Inflammatory macrophage treated with lipopolysaccharide for 4 hours (primary cell): ENCODE results near the gene STARD3.
"Not testable (repeated sequence)": the region's sequence is repeated elsewhere in the genome, so short reads cannot be mapped to it uniquely, and the experiment has no call there.

ENCODE experiments used
- DNase-seq: peaks from one replicate; pipeline ENCODE4 v3.0.0-alpha.2; 2020

Gene STARD3

DNA sequence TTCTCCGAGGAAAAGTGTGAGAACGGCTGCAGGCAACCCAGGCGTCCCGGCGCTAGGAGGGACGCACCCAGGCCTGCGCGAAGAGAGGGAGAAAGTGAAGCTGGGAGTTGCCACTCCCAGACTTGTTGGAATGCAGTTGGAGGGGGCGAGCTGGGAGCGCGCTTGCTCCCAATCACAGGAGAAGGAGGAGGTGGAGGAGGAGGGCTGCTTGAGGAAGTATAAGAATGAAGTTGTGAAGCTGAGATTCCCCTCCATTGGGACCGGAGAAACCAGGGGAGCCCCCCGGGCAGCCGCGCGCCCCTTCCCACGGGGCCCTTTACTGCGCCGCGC, 62.8 kb downstream of the STARD3 start, which contains the start of gene ERBB2:
ERBB2 (plus strand) TSS at position 247 of the 330 bp plus-strand sequence. CDS start 175 bp downstream, outside the sequence.
- peak; percentile 24 for DNase-seq

DNA sequence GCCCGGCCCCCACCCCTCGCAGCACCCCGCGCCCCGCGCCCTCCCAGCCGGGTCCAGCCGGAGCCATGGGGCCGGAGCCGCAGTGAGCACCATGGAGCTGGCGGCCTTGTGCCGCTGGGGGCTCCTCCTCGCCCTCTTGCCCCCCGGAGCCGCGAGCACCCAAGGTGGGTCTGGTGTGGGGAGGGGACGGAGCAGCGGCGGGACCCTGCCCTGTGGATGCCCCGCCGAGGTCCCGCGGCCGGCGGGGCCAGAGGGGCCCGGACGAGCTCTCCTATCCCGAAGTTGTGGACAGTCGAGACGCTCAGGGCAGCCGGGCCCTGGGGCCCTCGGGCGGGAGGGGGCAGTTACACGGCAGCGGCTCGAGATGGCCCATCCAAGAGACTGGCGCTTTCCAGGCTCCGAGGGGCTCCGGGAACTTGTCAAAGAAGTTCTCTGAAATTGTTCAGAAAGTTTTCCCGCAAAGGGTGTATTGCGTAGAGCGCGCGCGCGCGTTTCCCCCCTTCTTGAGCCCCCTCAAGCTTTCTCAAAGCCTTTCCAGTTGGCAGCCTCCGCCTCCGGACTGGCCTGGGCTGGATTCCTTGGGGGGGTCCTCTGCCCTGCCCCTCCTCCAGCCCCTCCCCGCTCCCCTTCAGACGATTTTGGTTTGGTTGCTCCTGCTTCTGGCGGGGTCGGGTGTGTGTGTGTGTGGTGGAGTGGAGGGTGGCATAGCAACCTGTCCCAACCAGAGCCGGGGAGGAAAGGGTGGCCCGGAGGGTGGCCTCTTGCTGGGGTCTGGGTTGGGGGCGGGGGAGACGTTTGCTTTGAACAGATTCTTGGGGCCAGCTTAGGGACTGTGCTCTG, 63.4 kb downstream of the STARD3 start:
- no peak for DNase-seq

DNA sequence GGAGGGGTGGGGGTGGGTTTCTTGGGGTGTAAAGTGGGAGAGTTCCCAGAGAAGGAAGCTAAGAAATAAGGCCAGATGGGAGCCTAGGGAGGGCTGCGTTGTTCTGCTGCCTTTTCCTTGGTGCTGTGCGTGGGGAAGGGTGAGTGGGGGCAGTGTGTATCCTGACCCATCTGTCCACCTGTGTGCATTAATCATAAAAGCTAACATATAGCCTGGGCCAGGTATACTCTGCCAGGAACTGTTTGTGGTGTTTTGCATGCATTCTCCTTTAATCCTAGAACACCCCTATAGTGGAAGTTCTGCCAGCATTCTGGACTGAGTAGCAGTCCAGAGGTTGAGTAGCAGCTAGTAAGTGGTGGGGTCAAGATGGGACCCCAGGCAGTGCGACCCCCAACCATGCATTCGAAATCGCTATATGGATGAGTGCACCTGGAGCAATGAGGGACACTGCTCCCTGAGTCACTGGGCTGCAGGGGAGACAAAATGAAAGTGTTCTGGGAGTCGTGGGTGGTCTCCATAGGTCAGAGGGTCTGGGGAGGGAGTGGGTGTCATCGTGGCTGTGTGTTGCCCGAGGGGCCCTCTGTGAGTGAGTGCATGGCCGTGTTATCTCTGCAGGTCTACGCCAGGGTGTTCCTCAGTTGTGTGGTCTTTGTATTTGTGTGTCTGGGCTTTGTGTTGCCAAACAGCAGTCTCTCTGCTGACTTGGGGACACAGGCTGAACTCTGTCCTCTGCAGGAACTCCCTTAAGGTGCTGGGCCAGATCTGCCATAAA, 64.3 kb downstream of the STARD3 start:
- no peak for DNase-seq

DNA sequence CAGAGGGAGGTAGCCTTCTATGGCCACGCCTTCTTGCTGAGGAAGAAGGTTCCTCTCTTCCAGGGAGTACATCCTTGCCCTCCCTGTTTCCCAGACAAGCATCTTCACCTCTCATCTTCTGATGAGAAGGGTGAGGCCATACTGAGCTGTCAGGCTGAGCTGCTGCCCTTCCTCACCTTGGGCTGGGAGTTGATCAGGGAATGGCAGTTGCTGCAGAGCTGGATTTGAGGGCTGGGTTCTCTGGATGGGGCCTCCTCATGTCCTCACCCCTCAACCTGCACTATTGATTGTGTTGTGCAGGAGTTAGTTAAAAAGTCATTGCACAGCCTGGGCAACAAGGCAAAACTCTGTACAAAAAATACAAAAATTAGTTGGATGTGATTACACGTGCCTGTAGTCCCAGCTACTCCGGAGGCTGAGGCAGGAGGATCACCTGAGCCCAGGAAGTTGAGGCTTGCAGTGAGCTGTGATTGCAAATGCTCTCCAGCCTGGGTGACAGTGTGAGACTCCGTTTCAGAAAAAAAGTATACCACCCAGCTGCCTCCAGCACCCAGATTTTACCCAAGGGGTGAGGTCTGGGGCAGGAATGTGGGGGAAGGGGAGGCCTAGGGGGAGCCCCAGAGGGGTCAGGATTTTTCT, 65.0 kb downstream of the STARD3 start:
- DNase-seq: no peak

DNA sequence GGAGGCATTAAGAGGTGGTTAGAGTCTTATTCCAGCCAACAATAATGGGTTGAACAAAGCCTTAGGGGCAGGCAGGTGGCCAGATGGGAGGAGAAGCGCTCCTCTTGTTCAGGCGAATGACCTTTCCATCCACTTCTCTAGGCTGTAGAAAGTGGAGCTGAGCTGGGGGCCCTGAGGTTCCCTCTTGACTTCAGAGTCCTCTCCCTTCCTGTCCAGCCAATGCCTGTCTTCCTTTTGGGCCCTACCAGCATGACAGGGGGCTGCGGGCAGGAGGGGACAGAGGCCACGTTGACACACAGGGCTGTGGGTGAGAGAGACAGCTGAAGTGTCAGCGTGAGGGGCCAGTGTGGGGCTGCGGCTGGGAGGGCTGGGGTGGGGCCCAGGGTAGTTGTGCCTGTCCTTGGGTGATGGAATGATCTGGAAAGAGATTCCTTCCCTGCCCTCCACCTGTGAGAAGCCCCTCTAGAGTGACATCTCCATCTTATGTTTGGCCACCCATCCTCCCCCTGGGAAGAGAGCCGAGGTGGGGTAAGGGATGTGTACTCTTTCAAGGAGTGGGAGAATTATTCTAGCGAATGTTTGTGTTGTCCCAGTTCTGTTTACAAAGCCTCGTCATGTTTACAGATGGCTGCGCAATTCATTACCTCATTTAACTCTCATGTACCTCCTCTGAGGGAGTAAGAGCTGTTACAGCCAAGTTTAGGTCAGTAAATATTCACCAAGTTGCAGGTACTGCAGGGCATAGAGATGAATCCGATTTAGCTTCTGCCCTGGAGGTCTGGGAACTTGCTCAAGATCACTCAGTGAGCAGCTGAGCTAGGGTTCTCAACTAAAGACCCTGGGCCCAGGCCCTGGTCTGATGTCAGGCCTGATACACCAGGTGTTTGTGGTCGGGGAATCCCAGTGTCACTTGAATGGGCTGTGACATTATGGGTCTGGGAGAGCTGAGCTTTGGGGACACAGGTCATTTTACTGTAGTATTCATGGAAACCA, 66.3 kb downstream of the STARD3 start:
- DNase-seq: no peak

DNA sequence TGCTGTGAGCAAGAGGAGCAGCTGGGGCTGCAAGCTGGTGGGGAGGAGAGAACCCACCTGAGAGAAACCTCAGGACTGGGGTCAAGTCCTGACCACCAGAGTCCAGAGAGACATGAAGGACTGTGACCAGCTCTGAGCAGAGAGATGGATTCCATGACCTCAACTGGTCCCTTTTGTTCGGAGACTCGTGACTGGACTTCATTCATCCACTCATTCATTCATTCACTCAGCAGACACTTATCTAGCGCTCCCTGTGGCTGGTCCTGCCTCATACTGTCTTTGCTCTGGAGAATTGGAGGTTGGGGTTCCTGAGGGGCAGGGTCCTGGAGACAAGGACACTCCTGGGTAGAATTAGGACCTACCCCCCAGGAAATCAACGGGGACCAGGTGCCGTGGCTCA, 67.0 kb downstream of the STARD3 start:
- DNase-seq: no peak

DNA sequence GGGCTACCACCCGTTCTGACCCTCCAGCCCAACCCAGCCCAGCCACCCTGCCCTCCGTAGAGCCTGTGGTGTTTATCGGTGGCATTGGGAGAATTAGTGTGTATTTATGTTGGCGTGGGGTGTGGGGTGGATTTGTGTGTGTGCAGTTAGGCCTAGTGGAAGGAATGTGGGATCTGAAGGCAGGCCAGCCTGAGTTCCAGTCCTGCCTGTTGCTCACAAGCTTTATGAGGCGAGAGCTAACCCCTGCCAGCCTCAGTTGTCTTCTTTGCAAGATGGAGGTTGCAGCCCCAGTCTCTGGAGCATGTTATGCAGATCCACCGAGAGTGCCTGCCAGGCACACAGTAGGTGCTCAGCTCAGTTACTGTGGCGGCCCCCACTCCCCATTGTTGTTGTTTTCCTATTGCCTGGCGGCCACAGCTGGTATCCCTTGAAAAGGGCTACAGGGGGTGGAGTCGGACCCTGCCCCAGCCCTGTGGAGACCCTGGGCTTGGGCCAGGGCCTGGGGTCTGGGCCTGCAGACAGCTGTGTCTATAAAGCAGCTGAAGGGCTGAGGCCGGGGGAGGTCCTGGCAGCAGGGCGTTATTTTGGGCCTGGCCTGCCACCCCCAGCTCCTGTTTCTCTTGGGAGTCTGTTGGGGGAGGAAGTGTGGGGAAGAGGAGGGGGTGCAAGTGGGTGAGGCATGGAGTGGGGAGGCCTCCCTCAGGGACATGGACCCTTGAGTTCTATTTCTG, 68.0 kb downstream of the STARD3 start:
- no peak for DNase-seq

DNA sequence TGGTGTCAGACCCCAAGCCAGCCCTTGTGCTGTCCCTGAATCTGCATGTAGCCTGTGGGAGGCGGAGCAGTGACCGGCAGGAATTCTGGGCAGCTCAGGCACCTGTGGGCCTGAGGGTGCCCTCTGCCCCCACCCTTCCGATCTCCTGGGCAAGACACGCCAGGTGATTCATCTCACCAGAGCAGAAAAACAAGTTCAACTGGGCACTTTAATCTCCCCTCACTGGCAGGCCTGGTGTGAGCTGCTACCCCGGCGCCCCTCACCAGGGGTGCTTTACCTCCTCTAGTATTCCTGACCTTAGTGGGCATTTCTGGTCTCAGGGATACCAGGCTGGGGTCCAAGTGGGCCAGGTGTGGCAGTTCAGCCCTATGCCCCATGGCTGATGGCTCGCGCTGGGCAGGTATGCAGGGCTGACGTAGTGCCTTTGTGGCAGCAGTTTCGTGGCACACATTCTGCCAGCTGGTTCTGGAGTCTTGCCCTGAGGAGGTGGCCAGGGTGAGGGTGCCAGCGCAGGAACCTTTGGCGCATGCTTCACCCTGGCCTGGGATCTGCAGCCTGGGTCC, 68.9 kb downstream of the STARD3 start:
- DNase-seq: no peak

DNA sequence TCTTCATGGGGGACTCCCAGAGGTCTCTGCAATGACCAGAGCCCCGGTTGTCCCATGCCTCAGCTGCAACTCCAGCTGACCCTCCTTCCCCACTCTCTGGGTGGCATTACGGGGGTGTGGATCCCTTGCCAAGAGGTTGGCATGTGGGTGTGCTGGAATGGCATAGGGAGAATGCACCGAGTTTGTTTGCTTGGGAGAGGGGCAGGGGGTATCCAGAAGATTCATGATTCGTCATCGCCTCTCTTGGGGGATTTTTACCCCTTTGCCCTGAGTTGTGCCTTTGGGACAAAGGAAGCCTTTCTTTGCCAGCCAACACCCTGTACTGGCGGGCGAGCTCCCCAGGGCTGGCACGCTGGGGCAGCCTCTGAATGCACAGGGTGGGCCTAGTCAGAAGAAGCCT, 69.4 kb downstream of the STARD3 start:
- DNase-seq: no peak

DNA sequence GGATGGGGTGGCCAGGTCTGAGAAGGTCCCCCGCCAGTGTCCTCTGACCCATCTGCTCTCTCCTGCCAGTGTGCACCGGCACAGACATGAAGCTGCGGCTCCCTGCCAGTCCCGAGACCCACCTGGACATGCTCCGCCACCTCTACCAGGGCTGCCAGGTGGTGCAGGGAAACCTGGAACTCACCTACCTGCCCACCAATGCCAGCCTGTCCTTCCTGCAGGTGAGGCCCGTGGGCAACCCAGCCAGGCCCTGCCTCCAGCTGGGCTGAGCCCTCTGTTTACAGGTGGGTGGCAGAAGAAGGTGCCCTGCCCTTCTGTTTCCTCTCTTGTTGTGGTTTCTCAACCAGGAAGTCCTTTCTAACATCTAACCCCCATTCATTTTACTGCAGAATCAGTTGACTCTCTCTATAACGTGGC, 70.0 kb downstream of the STARD3 start:
- no peak for DNase-seq

DNA sequence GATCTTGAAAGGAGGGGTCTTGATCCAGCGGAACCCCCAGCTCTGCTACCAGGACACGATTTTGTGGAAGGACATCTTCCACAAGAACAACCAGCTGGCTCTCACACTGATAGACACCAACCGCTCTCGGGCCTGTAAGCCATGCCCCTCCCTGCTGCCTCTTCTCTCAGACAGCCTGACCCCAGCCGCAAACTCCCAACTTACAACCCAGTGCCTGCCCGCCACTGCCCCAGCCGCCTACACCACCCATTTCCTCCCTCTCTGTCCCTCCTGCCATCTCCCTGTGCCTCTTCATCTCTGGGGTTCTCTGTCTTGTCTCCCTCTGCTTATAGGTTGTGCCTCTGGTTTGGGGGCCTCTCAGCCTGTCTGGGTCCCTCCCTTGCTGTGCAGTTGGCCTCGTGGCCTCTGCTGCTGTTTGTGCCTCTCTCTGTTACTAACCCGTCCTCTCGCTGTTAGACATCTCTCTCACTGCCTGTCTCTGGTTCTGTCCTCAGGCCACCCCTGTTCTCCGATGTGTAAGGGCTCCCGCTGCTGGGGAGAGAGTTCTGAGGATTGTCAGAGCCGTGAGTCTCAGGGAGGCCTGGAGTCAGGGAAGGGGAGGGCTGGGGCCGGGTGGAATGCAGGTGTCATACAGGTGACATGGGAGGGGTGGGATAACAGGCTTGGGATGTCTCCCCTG, 72.5 kb downstream of the STARD3 start:
- no peak for DNase-seq

DNA sequence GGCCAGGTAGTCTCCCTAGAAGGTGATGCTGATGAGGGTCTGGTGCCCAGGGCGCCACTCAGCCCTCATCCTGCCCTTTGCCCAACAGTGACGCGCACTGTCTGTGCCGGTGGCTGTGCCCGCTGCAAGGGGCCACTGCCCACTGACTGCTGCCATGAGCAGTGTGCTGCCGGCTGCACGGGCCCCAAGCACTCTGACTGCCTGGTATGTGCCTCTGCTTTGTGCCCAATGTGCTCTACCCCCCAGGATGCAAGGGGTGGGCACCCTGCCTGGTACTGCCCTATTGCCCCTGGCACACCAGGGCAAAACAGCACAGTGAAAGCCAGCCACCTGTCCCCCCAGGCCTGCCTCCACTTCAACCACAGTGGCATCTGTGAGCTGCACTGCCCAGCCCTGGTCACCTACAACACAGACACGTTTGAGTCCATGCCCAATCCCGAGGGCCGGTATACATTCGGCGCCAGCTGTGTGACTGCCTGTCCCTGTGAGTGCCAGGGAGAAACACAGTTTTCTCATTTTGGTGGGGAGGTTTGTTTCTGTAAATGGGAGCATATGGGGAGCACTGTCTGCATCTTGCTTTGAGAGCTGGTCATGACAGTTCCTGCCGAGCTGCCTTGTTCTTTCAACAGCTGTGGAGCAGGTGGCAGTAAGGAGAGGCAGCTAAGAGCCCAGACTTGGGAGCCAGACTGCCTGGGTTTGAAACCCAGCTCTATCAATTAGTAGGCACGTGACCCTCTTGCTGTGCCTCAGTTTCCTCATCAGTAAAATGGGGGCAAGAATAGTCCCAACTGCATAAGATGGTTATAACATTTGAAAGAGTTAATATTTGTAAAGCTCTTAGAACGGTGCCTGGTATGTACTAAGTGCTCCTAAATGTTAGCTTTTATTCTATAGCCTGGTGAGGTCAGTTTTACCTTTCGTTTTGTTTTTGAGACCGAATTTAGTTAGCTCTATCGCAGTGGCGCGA, 73.3 kb downstream of the STARD3 start:
- no peak for DNase-seq

DNA sequence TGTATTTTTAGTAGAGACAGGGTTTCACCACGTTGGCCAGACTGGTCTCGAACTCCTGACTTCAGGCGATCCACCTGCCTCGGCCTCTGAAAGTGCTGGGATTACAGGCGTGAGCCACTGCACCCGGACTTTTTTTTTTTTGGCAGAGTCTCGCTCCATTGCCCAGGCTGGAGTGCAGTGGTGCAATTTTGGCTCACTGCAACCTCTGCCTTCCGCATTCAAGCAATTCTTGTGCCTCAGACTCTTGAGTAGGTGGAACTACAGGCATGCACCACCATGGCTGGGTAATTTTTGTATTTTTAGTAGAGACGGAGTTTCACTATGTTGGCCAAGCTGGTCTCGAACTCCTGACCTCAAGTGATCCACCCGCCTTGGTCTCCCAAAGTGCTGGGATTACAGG, 74.1 kb downstream of the STARD3 start:
- DNase-seq: not testable (repeated sequence)

DNA sequence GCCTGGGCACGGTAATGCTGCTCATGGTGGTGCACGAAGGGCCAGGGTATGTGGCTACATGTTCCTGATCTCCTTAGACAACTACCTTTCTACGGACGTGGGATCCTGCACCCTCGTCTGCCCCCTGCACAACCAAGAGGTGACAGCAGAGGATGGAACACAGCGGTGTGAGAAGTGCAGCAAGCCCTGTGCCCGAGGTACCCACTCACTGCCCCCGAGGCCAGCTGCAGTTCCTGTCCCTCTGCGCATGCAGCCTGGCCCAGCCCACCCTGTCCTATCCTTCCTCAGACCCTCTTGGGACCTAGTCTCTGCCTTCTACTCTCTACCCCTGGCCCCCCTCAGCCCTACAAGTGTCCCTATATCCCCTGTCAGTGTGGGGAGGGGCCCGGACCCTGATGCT, 74.9 kb downstream of the STARD3 start:
- no peak for DNase-seq
